HepG2 (cell line): ENCODE data around the gene NDNF. TPM values are rescaled to one million over a fixed set of nuclear protein-coding genes. Genes with fewer than 3 reads are reported as not detected.

Experiments
- ATAC-seq: fragments of 200-7000 bp; cut with Tn5 transposase; 3 replicates; pipeline ENCODE4 v1.9.1; 2020; ENCODE audit warnings: mild to moderate bottlenecking, moderate library complexity
- BruUV-seq: library from RNA; stranded (reverse); fragments of 400-500 nt; replicated peaks from 2 replicates; lab custom pipeline; 2021; lab: Mats Ljungman, UMichigan
- CTCF ChIA-PET: fragments of 300-600 bp; formaldehyde crosslinking; extraction: SDS; loops from one replicate; lab custom pipeline; 2021; ENCODE audit warnings: low total read pairs, inconsistent platforms, low intra/inter-chr PET ratio; lab: Yijun Ruan, JAX
- POLR2A ChIA-PET: fragments of 350-600 bp; sonication (Branson Sonifier 250); formaldehyde crosslinking; loops from one replicate; lab custom pipeline; 2020; ENCODE audit warnings: antibody characterized with exemption, inconsistent platforms; lab: Yijun Ruan, JAX
- DNase-seq: peaks from one replicate; pipeline ENCODE4 v3.0.0-alpha.2; 2015; ENCODE audit warnings: low spot score
- FAIRE-seq: peaks from 3 replicates; lab custom pipeline; 2011; peaks lifted over from hg19 to GRCh38; lab: Jason Lieb, UNC
- H2AFZ ChIP-seq: one replicate; pipeline ENCODE4 v1.6.1; 2011; ENCODE audit warnings: low read length, inconsistent platforms
- H3K27ac ChIP-seq: fragments of 300-600 bp; 3 replicates; pipeline ENCODE4 v1.8.0; 2011; ENCODE audit warnings: mixed run types, mild to moderate bottlenecking, mixed read lengths, low read length, inconsistent platforms; ENCODE audit not compliant: insufficient read depth; ENCODE audit errors: extremely low read length
- H3K27me3 ChIP-seq, 2 experiments: fragments of 200-600 bp in 1 of 2; 2 replicates in 1 of 2; 3 replicates in 1 of 2; pipeline versions ENCODE4 v1.6.0 to v1.8.0; 2011; ENCODE audit warnings: low read length in 2 of 2, mild to moderate bottlenecking in 2 of 2, moderate library complexity in 2 of 2, inconsistent platforms in 1 of 2; ENCODE audit not compliant: insufficient read depth in 2 of 2, control insufficient read depth in 1 of 2
- H3K36me3 ChIP-seq, 2 experiments: fragments of 200-600 bp in 1 of 2; replicated peaks in 1 of 2; 2 replicates in 1 of 2; 3 replicates in 1 of 2; pipeline versions ENCODE4 v1.5.1 to v1.8.0; 2011; ENCODE audit warnings: low read length in 2 of 2, inconsistent platforms in 1 of 2; ENCODE audit not compliant: insufficient read depth in 2 of 2, control insufficient read depth in 1 of 2
- H3K4me1 ChIP-seq: 2 replicates; pipeline ENCODE4 v1.5.1; 2012; ENCODE audit warnings: low read length, inconsistent platforms; ENCODE audit not compliant: insufficient read depth
- H3K4me2 ChIP-seq: 2 replicates; pipeline ENCODE4 v1.6.0; 2011; ENCODE audit warnings: low read depth, low read length, inconsistent platforms
- H3K4me3 ChIP-seq, 3 experiments: fragments of 200-600 bp in 1 of 3; sonication (generic), shearing (Covaris generic) in 1 of 3; replicated peaks in 1 of 3; 2 replicates each; pipeline ENCODE4 v1.5.1; 2011 to 2016; ENCODE audit warnings: low read length in 3 of 3, inconsistent platforms in 2 of 3, low read depth in 2 of 3, mild to moderate bottlenecking in 2 of 3, control low read depth in 1 of 3, mixed read lengths in 1 of 3; ENCODE audit not compliant: insufficient read depth in 1 of 3
- H3K79me2 ChIP-seq: one replicate; pipeline ENCODE4 v1.6.1; 2011; ENCODE audit warnings: low read length, inconsistent platforms; ENCODE audit not compliant: insufficient read depth
- H3K9ac ChIP-seq: 2 replicates; pipeline ENCODE4 v1.6.0; 2011; ENCODE audit warnings: mild to moderate bottlenecking, low read depth, low read length, inconsistent platforms; ENCODE audit not compliant: insufficient read depth
- H3K9me3 ChIP-seq: 2 replicates; pipeline ENCODE4 v1.5.1; 2012; ENCODE audit warnings: mild to moderate bottlenecking, low read length
- H4K20me1 ChIP-seq: 2 replicates; pipeline ENCODE4 v1.6.0; 2011; ENCODE audit warnings: inconsistent platforms, mild to moderate bottlenecking, low read length, moderate library complexity; ENCODE audit not compliant: insufficient read depth
- CEBPZ ChIP-seq: IDR thresholded peaks from 2 replicates; pipeline ENCODE4 v1.6.1; 2012; ENCODE audit warnings: low read length, improper control_type of control experiment
- SRSF1 ChIP-seq: fragments of 200-400 bp; formaldehyde crosslinking; optimal IDR thresholded peaks from 2 replicates; pipeline ENCODE3; 2017; ENCODE audit warnings: mild to moderate bottlenecking, low read depth, low read length, moderate library complexity
- ZBTB7B ChIP-seq: sonication (generic); formaldehyde crosslinking; IDR thresholded peaks from 2 replicates; pipeline ENCODE4 v1.4.0; 2020; ENCODE audit warnings: missing genetic modification reagents
- ZNF710 ChIP-seq: sonication (generic); formaldehyde crosslinking; IDR thresholded peaks from 2 replicates; pipeline ENCODE4 v1.5.0; 2020; ENCODE audit warnings: mild to moderate bottlenecking, missing genetic modification reagents, borderline replicate concordance
- ZSCAN29 ChIP-seq: sonication (generic); formaldehyde crosslinking; conservative IDR thresholded peaks from 2 replicates; pipeline ENCODE4 v1.4.0; 2020; ENCODE audit warnings: mild to moderate bottlenecking, missing genetic modification reagents
- in situ Hi-C: cut with HindIII; loops from 2 replicates; pipeline ENCODE4 v1.10.0; 2017; ENCODE audit warnings: low pct_unique_long_range_greater_than_20kb; ENCODE audit not compliant: extremely low pct_ligation_motif_present
- intact Hi-C: fragments of 100-400 bp; cut with micrococcal nuclease; formaldehyde crosslinking; loops from one replicate; pipeline ENCODE4 v1.10.0; 2022; ENCODE audit not compliant: unreplicated experiment
- polyA plus RNA-seq, 8 experiments: library from polyadenylated mRNA; depleted of rRNA in 3 of 8; stranded (reverse) in 7 of 8; unstranded in 1 of 8; fragments of >200 nt; fragmentation: Illumina TruSeq in 4 of 8; extraction: Trizol in 4 of 8; gene quantifications; 2 replicates each; pipeline versions ENCODE4 v1.2.1 to v1.2.3, GENCODE V29; 2011 to 2016; ENCODE audit warnings: low read depth in 4 of 8, missing spikeins in 1 of 8, mixed read lengths in 1 of 8; ENCODE audit not compliant: insufficient read depth in 1 of 8
- total RNA-seq, 5 experiments: library from RNA; depleted of rRNA; stranded (reverse); fragments of >200 nt; fragmentation: Illumina TruSeq; extraction: Trizol; gene quantifications; 2 replicates each; pipeline ENCODE4 v1.2.3, GENCODE V29; 2016; ENCODE audit warnings: low read depth in 1 of 5

The NDNF gene
- total and polyA plus RNA-seq, 2 of the 13 experiments (the other 11 are each of a cell fraction or from before 2014, with no cell fraction given): not detected

- H3K27ac ChIP-seq: no peak overlapping the region
- H3K4me1 ChIP-seq: no peaks in the 10 kb centered on the region
- no peak overlapping the region for H2AFZ ChIP-seq
- ChIA-PET POLR2A (no interaction called here), CTCF (interaction anchor here (1.1 to 1.9 kb wide), 2 partner anchors 940 to 1024 kb away, joined by 3 to 15 read pairs; no protein-coding TSS in a partner anchor)
- no peak overlapping the region for H3K4me2 ChIP-seq
- no peaks in the 10 kb centered on the region for H3K36me3 ChIP-seq
- FAIRE-seq (no peak), DNase-seq (no peak), ATAC-seq (no peak)
- H3K4me3 ChIP-seq: no peak overlapping the region
- no peaks in the 10 kb centered on the region for H3K9me3 ChIP-seq
- H3K27me3 ChIP-seq: no peaks in the 10 kb centered on the region
- TF ChIP-seq SRSF1 (no peak), ZSCAN29 (CRISPR knock-in tag) (no peak), CEBPZ (no peak), ZNF710 (CRISPR knock-in tag) (no peak), ZBTB7B (CRISPR knock-in tag) (no peak)
- BruUV-seq: no TSS peak
- H3K79me2 ChIP-seq: no peaks in the 10 kb centered on the region
- intact Hi-C loops (loop anchor here (1.0 to 2.0 kb wide), 2 partner anchors 73 to 377 kb away; no protein-coding TSS in a partner anchor), in situ Hi-C loops (loop anchor here (10.0 kb wide), 1 partner anchor 941 kb away; no protein-coding TSS in a partner anchor)
- H4K20me1 ChIP-seq: no peaks in the 10 kb centered on the region
- no peak overlapping the region for H3K9ac ChIP-seq
Measured at GRCh38 chr4:121096191-121096590, 23.9 kb upstream of the NDNF start.
